Measurements from ENCODE around the gene MSRB3.
A peak's percentile ranks its signal among the peaks of the same experiment; 100 is the strongest.
"Not testable (repeated sequence)": the region's sequence is repeated elsewhere in the genome, so short reads cannot be mapped to it uniquely, and the experiment has no call there.

MSRB3 gene

DNA sequence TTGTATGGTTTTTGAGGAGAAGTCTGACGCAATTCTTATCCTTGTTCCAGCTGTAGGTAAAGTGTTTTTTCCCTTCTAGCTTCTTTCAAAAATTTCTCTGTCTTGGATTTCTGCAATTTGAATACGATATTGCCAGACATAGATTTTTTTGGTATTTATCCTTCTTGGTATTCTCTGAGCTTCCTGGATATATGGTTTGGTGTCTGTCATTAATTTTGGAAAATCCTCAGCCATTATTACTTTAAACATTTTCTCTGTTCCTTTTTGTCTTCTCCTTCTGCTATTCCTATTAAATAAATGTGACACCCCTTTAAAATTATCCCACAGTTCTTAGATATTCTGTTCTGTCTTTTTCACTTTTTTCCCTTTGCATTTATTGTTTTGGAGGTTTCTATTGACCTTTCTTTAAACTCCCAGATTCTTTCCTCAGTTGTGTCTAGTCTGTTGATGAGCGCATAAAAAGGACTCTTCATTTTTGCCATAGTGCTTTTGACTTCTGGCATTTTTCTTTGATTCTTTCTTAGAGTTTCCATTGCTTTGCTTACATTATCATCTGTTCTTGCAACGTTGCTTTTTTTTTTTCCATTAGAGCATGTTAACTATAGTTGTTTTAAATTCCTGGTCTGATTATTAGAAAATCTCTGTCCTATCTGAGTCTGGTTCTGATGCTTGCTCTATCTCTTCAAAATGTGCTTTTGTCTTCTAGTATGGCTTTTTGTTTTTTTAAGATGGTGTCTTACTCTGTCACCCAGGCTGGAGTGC, 129.1 kb downstream of the MSRB3 start:
- DNase-seq: no peak

DNA sequence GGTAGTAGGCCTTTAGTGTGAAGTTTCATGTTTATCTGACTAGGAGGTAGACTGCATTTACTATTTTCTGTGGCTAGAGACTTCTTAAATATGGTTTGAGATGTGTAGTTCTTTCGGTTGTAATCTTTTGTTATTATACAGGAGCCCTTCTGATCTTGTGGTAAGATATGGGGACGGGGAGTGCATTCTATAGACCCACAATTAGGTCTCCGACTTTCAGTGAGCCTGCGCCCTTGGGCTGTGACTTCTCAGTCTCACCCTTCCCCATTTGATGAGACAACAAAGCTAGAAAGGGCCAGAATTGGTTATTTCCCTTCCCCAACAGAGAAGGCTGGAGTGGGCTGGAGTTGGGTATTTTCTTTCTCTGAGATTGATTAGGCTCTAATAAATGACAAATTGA, 130.0 kb downstream of the MSRB3 start:
- DNase-seq: no peak

DNA sequence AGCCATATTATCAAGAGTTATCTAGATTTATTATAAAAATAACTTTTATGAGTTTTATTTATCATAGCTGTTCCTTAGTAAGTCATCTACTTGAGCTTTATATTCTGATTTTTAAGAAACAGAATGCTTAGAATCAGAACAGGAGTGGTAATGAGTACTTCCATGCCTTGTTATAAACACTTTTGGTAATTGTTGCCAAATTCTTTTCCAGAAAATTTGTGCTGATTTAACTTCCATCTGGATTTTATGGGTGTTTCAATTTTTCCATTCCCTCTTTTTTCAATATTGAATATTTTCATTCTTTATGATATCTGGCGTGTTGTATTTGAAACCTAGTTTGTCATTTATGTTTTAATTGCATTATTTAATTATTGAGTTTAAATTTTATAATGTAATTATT, 131.2 kb downstream of the MSRB3 start:
- DNase-seq: no peak

DNA sequence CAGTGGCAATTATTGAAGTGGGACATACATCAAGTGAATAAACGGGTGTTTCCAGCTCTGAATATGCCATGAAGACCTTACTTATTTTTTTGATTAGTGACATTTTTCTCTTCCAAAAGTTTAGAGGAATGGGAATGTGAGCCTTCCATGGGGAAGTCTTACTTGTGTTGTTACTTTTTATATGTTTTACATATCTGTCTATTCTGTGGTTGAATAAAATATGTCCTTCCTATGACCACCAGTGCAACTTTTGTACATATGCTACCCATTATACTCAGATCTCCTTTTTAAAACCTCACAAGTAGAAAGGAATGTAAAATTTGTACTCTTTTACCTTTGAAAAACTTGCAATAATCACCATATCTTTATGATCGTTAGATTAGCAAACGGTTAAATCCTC, 132.7 kb downstream of the MSRB3 start:
- DNase-seq: peak; percentile 61

DNA sequence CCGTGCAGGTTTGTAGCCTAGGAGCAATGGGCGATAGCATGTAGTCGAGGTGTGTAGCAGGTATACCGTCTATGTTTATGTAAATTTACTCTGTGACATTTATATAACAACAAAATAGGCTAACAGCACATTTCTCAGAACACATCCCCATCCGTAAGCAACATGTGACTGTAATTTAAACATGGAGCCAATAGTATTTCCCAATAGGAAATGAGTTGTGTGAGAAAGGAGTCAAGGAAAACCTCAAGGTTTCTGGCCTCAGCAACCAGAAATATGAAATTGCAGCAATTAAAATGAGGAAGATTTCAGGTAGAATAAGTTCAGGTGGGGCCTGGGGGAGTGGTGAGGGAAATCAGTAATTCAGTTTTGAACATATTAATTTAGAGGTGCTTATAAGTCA, 136.0 kb downstream of the MSRB3 start:
- DNase-seq: no peak

DNA sequence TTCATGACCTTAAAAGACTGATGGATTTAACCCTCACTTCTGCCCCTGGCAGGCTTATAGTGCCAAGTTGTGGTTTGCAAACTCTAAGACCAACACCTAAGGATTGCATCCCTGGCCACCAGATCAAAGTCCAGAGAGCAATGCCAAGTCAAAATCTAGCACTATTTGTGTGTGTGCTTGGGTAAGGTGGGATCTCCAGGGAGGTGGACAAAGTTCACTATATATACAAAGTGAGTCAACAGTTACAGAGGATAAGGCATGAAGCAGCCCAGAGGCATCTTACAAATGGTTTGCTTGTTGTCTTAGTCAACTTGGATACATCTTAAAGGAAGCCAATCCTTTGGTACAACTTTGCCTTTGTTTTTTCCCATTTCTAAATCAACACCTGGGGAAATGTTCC, 137.3 kb downstream of the MSRB3 start:
- no peak for DNase-seq

DNA sequence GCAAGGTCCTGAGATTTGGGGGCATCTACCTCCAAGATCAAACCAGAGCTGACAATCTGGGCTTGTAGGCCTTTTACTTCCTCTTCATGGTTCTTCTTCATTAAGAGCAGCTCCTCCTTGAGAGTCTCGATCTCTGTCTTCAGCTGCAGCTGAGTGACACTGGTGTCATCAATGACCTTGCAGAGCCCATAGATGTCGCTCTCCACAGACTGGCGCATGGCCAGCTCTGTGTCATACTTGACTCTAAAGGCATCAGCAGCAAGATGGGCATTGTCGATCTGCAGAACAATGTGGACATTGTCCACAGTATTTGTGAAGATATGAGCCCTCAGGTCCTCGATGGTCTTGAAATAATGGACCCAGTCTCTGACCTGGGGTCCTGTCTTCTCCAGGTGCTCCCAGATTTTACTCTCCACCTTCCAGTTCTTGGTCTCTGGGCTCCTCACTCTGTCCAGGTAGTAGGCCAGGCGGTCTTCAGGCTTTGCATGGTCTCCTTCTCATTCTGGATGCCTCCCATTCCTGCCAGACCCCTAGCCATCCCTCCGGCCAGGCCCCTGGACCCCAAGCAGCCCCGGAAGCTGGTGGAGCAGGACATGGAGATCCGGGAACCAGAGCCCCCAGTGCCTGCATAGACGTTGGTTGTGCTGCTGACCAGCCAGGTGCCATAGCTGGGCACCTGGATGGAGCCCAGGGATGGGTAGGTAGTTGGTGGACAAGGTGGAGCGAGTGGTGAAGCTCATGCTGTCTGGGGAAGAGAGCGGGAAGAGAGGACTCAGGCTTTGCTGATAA, 141.0 kb downstream of the MSRB3 start:
- no peak for DNase-seq

DNA sequence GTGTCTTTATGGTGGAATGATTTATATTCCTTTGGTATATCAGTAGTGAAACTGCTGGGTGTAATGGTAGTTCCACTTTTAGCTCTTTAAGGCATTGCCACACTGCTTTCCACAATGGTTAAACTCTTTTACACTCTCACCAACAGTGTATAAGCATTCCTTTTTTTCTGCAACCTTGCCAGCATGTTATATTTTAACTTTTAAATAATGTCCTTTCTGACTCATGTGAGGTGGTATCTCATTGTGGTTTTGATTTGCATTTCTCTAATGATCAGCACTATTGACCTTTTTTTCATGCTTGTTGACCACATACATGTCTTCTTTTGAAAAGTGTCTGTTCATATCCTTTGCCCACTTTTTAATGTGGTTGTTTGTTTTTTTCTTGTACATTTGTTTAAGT, 142.5 kb downstream of the MSRB3 start:
- DNase-seq: peak; percentile 21

DNA sequence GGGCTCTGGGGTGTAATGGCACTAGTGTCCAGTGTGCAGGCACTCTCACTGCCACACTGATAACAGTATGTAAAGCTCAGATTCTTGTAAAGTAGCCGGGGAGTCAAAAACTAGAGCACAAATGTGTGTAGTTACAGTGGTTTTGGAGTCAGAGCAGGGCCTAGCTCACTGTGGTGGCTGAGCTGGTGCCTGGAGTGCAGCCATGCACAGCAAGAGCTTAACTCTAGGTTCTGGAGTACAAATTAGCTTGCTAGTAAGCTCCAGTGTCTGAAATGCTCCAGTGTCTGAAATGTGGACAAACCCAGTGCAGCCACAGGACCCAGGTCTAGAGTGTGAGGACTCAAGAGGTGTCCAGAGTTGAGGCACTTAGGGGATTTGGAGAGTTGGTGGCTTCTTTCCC, 149.2 kb downstream of the MSRB3 start:
- no peak for DNase-seq

DNA sequence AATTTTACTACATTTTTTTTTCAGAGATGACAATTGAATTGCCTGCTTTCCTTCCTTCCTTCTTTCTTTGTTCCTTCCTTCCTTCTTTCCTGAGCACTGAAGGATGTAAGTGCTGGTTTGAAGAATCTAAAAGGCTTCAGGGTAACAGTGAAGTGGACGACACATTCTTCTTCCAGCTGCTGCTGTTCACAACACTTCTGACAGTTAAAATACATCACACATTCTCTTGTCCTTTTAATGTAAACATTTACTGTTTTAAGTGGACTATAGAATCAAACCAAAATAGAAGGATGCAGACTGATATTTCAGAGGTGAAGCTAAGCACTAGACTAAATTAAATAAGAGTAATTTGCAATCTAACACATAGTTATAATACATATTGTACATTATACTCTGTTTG, 151.5 kb downstream of the MSRB3 start:
- no peak for DNase-seq

DNA sequence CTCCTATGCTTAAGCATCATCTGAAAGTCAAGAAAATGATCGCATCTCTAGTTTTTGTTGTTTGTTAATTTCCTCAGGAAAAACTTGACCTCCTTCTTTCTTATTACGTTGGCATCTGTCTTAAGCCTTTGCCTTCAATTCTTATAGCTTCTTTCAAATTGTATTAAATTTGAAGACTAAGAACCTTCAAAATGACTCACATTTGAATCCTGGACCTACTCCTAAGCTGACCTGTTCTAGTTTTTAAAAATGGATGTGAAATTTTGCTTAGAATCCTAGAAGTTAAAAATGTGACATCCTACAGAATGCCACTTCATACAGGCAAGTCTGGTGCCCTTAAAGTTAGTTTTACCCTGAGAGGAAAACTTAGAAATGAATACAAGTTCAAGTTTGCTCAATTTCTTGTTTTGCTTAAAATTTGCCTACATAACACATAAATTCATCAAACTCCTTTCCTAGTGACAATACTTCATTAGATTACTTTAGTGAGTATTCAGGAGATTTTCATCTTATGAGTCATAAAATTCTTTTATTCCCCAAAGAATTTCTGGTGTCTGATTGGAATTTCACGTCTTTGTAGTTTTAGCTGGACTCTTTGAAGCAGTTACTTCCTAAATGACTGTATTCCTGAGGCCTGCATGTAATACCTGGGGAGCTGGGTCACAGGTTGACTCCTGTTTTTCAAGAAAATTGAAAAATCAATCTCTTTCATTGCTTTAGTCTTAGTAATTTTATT, 152.3 kb downstream of the MSRB3 start:
- peak; percentile 85 for DNase-seq

DNA sequence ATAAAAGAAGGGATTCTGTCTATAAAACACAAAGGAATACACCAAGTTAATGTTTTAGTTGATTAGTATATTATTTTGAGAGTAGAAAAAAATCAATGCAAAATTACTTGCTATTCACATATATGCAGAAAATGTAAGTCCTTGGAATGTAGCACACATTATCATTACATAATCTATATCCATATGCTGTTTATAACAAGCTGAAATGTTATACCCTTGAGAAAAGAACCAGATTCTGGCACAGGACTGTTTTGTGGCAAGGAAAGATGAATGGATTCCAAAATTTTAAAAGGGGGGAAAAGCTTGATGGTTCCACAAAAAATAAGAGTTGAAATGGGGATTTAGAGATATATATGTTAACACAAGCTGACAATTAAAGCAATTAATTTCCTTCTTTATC, 153.6 kb downstream of the MSRB3 start:
- no peak for DNase-seq

DNA sequence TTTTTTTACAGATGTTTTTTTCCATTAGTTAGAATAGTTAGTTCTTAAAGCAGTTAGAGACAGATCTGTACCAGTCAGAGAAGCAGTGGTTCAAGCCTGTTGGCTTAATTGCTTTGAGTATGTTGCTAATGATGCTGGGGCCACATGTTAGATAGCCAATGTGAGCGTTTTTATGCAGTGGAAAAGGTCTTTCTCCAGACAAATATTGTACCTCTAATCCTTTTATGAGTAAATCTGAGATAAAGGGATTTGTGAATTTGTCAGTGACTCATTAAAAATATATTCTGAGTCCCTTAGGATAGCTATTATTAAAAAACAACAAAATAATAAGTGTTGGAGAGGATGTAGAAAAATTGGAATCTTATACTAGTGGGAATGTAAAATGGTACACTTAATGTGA, 154.2 kb downstream of the MSRB3 start:
- DNase-seq: no peak

DNA sequence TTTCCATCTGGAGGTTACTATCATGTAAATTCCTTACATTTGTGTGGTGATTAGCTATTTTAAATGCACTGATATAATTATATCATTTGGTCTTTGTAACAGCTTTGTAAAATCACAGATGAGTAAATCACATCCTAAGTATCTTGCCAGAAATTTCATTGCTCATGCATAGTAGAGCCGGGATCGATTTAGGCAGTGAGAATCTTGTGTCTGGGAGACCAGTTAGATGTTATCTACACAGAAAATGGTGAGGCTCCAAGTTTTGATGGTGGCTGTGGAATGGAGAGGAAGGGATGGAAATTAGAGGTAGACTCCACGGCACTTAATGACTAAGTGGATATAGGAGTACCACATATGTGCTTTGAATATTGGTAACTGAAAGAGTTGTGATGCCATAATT, 156.3 kb downstream of the MSRB3 start:
- peak; percentile 22 for DNase-seq

DNA sequence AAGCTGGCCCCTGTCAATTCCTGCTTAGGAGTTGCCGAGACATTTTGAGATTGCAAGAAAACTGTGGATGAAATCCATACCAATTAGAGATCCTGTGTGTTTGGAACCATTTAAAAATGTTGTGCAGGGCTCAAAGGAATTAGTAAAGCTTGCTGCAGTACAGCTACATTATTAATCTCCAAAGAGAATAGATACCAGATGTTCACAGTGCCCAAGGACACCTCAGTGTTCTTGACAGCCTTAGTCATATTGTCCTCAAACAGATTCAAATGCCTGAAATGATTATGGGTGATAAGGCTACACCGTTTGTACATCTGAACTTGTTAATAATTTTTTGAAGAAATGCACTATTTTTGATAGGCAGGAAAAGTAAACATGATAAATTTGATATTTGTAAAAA, 164.6 kb downstream of the MSRB3 start:
- DNase-seq: peak; percentile 63

DNA sequence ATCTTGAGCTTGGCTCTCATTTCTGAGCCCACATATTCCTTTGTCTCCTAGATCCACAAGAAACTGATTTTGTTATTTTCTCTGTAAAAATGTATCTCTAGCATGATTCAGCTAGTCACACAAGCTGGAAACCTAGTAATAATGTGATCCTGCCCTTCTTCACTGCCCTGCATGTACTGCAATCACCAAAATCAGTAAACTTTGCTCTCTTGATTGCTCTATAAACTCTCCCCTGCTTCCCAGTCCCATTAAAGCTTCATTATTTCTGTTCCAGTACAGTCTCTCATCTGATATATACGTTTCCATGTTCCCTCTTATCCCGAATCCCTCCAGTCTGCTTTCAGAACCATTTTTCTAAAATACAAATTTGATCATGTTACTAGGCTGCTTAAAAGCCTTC, 166.5 kb downstream of the MSRB3 start:
- DNase-seq: no peak

DNA sequence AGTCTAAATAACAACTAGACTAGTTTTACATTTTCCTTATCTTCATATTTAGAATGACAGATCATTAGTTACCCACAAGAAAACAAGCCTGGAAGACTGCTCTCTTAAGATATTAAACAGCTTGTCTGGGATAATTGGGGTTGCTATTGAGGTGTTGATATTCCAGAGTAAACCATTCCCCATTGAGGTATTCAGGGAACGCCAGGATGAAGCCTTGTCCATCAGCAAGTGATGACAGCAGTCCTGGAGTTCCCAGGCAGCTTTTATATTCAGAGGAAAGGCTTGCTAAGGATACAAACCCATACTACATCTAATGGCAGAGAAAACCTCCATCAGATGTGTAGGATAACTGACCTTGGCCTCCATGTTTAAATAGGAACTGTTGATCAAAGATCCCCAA, 168.4 kb downstream of the MSRB3 start:
- DNase-seq: no peak

DNA sequence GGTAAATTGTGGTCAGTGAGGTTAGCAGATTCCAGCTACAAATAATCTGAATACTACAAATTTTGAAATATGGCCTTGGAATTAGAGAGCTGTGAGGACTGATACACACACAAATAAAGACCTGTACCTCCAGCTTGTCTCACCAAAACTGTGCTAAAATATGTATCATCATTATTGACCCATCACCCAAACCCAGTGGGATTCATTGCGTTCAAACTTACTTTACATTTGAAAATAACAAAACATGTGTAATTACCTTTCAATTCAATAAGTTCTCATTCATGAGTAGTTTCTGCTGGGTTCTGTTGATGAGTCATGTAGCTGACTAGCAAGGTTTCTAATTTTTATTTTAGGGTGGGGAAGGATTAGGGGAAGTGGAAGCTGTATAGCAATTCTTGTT, 170.9 kb downstream of the MSRB3 start:
- DNase-seq: peak; percentile 46

DNA sequence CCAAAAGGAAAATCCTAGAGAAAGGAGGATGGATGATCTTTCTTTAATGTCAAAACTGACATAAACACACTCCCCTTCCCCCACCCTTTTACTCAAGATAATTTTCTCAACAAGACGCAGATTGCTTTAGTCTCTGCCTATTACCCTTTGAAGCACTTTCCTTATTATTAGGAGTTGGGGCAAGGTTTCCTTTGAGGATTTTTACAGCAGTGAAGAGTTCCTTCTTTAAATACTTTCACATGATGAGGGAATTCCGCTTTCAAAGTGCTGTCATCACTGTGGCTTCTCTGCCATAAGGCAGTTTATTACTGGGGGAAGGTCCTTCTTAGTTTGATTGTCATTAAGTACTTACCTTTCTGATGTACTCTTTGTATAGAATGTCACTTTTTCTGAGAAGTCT, 172.1 kb downstream of the MSRB3 start:
- no peak for DNase-seq

DNA sequence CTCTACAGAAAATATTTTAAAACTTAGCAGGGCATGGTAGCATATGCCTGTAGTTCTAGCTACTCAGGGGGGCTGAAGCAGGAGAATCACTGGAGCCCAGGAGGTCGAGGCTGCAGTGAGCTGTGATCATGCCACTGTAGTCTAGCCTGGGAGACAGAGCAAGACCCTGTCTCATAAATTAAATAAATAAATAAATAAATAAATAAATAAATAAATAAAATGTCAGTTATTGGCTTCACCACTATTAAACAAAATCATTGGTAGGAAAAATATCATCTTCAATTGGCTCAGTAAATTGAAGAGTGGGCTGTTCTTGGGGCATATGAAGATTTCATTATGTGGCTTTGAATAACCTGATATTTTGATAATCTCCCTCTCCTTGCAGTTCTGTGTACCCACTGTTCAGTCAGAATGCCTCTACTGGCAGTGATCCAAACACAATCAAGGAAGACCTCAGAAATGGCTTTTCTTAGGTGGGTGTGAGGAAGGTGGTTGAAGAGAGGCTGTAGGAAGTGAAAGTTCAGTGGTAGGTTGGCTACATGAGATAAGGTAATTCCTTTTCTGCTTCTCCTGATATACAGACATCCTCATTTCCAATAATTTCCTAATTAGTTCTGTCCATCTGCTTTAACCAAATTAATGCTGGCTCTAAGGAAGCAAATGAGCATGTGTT, 175.8 kb downstream of the MSRB3 start:
- DNase-seq: no peak

DNA sequence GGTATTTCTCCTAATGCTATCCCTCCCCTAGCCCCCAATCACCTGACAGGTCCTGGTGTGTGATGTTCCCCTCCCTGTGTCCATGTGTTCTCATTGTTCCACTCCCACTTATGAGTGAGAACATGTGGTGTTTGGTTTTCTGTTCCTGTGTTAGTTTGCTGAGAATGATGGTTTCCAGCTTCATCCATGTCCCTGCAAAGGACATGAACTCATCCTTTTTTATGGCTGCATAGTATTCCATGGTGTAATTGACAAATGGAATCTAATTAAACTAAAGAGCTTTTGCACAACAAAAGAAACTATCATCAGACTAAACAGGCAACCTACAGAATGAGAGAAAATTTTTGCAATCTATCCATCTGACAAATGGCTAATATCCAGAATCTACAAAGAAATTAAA, 178.9 kb downstream of the MSRB3 start:
- not testable (repeated sequence) for DNase-seq

DNA sequence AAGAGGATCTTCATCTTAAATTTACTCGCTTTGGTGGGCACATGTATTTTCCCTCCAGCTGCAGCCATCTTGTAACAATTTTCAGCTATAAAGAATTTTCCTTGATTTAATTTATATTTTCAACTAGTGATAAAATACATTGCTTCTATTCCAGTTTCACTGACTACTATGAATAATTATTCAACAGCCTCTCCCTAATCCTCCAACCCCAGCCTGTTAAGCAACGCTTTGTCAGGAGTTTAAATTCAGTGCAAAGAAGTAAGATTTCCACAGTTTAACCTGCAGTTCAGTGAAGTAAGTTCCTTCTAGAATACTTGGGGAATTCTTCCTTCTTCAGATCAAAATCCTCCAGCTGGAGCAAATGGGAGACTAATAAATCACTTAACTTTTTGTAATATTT, 180.2 kb downstream of the MSRB3 start:
- DNase-seq: no peak

DNA sequence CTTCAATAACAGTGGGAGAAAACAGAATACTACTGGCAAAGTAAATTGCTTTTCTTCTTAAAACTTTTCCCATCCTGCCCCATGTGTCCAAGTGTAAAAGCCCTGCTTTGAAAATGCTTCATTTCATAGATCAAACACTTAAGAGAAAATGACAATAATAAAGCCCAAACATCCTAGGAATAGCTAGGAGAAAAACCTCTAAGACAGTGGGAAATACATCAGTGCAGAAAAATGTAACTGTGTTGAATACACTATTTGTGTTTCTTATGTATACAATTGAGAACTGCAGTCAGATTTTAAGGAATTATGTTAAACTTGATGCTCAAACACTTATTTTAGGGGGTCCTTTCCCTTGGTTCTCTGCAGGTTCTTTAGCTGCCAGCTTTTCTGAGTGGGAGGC, 181.1 kb downstream of the MSRB3 start:
- no peak for DNase-seq
